SK-N-SH (cell line): ENCODE data around the gene GLUD1. TPM values are rescaled to one million over a fixed set of nuclear protein-coding genes. Genes with fewer than 3 reads are reported as not detected.

ENCODE experiments used
- CTCF ChIA-PET: fragments of 300-600, 350-600 bp; formaldehyde crosslinking; extraction: SDS; loops from one replicate; lab custom pipeline; 2021; lab: Yijun Ruan, JAX
- POLR2A ChIA-PET: fragments of 350-600 bp; sonication (Branson Sonifier 250); formaldehyde crosslinking; extraction: SDS; loops from one replicate; lab custom pipeline; 2020; ENCODE audit warnings: antibody characterized with exemption, inconsistent platforms; lab: Yijun Ruan, JAX
- DNase-seq: peaks from one replicate; pipeline ENCODE4 v3.0.0; 2012
- H2AFZ ChIP-seq: fragments of 200-600 bp; sonication (generic); 2 replicates; pipeline ENCODE4 v1.8.1; 2016; ENCODE audit warnings: antibody characterized with exemption, mild to moderate bottlenecking, low read depth
- H3F3A ChIP-seq: fragments of 200-600 bp; sonication (generic); replicated peaks from 2 replicates; pipeline ENCODE3; 2016; ENCODE audit warnings: antibody characterized with exemption, mild to moderate bottlenecking; ENCODE audit not compliant: insufficient read depth
- H3K27ac ChIP-seq, 2 experiments: fragments of 200-500 bp in 1 of 2; fragments of 200-600 bp in 1 of 2; sonication (Bioruptor generic) in 1 of 2; sonication (generic), shearing (Covaris generic) in 1 of 2; 2 replicates each; pipeline versions ENCODE4 v1.5.1 to v1.6.1; 2014 to 2016; ENCODE audit warnings: low read depth in 2 of 2, inconsistent platforms in 1 of 2, low read length in 1 of 2, mild to moderate bottlenecking in 1 of 2, mixed read lengths in 1 of 2
- H3K27me3 ChIP-seq: fragments of 200-600 bp; sonication (generic), shearing (Covaris generic); 2 replicates; pipeline ENCODE4 v1.6.1; 2016; ENCODE audit warnings: mixed run types; ENCODE audit not compliant: insufficient read depth
- H3K36me3 ChIP-seq, 2 experiments: fragments of 200-500 bp in 1 of 2; fragments of 200-600 bp in 1 of 2; sonication (Bioruptor generic) in 1 of 2; sonication (generic) in 1 of 2; replicated peaks in 1 of 2; 2 replicates each; pipeline versions ENCODE3 to v1.5.1; 2014 to 2016; ENCODE audit warnings: low read length in 1 of 2, mild to moderate bottlenecking in 1 of 2; ENCODE audit not compliant: insufficient read depth in 2 of 2, control insufficient read depth in 1 of 2
- H3K4me1 ChIP-seq, 2 experiments: fragments of 200-500 bp in 1 of 2; fragments of 200-600 bp in 1 of 2; sonication (Bioruptor generic) in 1 of 2; sonication (generic), shearing (Covaris generic) in 1 of 2; 2 replicates each; pipeline versions ENCODE4 v1.5.1 to v1.6.1; 2014 to 2016; ENCODE audit warnings: low read depth in 1 of 2, low read length in 1 of 2, mixed run types in 1 of 2; ENCODE audit not compliant: insufficient read depth in 2 of 2, control insufficient read depth in 1 of 2
- H3K4me2 ChIP-seq: fragments of 200-600 bp; sonication (generic), shearing (Covaris generic); 2 replicates; pipeline ENCODE4 v1.6.1; 2017; ENCODE audit warnings: mixed run types
- H3K4me3 ChIP-seq, 2 experiments: fragments of 200-500 bp in 1 of 2; fragments of 200-600 bp in 1 of 2; sonication (Bioruptor generic) in 1 of 2; sonication (generic), shearing (Covaris generic) in 1 of 2; 2 replicates each; pipeline versions ENCODE4 v1.5.1 to v1.8.1; 2014 to 2016; ENCODE audit warnings: low read depth in 2 of 2, inconsistent platforms in 1 of 2, low read length in 1 of 2, mild to moderate bottlenecking in 1 of 2, mixed read lengths in 1 of 2, moderate library complexity in 1 of 2
- H3K79me2 ChIP-seq: fragments of 200-600 bp; sonication (generic); 2 replicates; pipeline ENCODE4 v1.8.1; 2017; ENCODE audit warnings: mild to moderate bottlenecking; ENCODE audit not compliant: insufficient read depth
- H3K9ac ChIP-seq: fragments of 200-600 bp; sonication (generic); 2 replicates; pipeline ENCODE4 v1.6.1; 2017; ENCODE audit warnings: mixed run types
- H3K9me2 ChIP-seq: fragments of 200-600 bp; sonication (generic); 2 replicates; pipeline ENCODE4 v1.6.1; 2017; ENCODE audit warnings: mixed run types
- H3K9me3 ChIP-seq: fragments of 200-600 bp; sonication (generic); 2 replicates; pipeline ENCODE4 v1.6.1; 2017; ENCODE audit warnings: mixed run types, mild to moderate bottlenecking, moderate library complexity
- H4K20me1 ChIP-seq: fragments of 200-600 bp; sonication (generic); 2 replicates; pipeline ENCODE4 v1.6.1; 2017; ENCODE audit warnings: mild to moderate bottlenecking, mixed run types; ENCODE audit not compliant: insufficient read depth
- ELF1 ChIP-seq: IDR thresholded peaks from 2 replicates; pipeline ENCODE4 v1.4.0; 2012
- EP300 ChIP-seq, 2 experiments: IDR thresholded peaks; 2 replicates each; pipeline versions ENCODE4 v1.4.0 to v1.6.1; 2012; ENCODE audit warnings: borderline replicate concordance in 1 of 2, low read depth in 1 of 2, low read length in 1 of 2
- GABPA ChIP-seq: IDR thresholded peaks from 2 replicates; pipeline ENCODE4 v1.4.0; 2012; ENCODE audit warnings: low read depth, mild to moderate bottlenecking
- MEF2A ChIP-seq: IDR thresholded peaks from 2 replicates; pipeline ENCODE4 v1.4.0; 2012; ENCODE audit warnings: low read depth, borderline replicate concordance
- MXI1 ChIP-seq: IDR thresholded peaks from 2 replicates; pipeline ENCODE4 v1.6.1; 2012; ENCODE audit warnings: mild to moderate bottlenecking, low read depth, low read length, improper control_type of control experiment
- NRF1 ChIP-seq: IDR thresholded peaks from 2 replicates; pipeline ENCODE4 v1.6.1; 2012; ENCODE audit warnings: low read depth, mild to moderate bottlenecking, low read length
- RCOR1 ChIP-seq: fragments of 150-350 bp; IDR thresholded peaks from 2 replicates; pipeline ENCODE4 v1.6.1; 2017; ENCODE audit warnings: antibody characterized with exemption, low read length
- RFX5 ChIP-seq: IDR thresholded peaks from 2 replicates; pipeline ENCODE4 v1.6.1; 2012; ENCODE audit warnings: mild to moderate bottlenecking, improper control_type of control experiment, low read length
- RXRA ChIP-seq: IDR thresholded peaks from 2 replicates; pipeline ENCODE4 v1.4.0; 2012; ENCODE audit warnings: low read depth, mild to moderate bottlenecking, borderline replicate concordance
- TAF1 ChIP-seq: IDR thresholded peaks from 2 replicates; pipeline ENCODE4 v1.6.1; 2012; ENCODE audit warnings: low read depth, mild to moderate bottlenecking, low read length, moderate library complexity, borderline replicate concordance
- TEAD4 ChIP-seq: IDR thresholded peaks from 2 replicates; pipeline ENCODE4 v1.4.0; 2012; ENCODE audit warnings: mild to moderate bottlenecking, borderline replicate concordance; ENCODE audit not compliant: insufficient read depth
- YY1 ChIP-seq: IDR thresholded peaks from 2 replicates; pipeline ENCODE4 v1.4.0; 2012; ENCODE audit warnings: low read depth, mild to moderate bottlenecking
- WGBS: methylation state at CpG from one replicate; pipeline ENCODE4 v1.1.6; 2017; ENCODE audit warnings: low lambda C conversion rate; 5-methylcytosine and 5-hydroxymethylcytosine counted together
- polyA plus RNA-seq, 3 experiments: library from polyadenylated mRNA; depleted of rRNA; stranded (reverse); fragments of >200 nt; gene quantifications; 2 replicates each; pipeline ENCODE4 v1.2.3, GENCODE V29; 2012
- TF ChIP-seq, protein P1 (sequence below): IDR thresholded peaks from 2 replicates; pipeline ENCODE4 v1.4.0; 2012; ENCODE audit warnings: low read depth, borderline replicate concordance
- TF ChIP-seq, protein P2 (sequence below): fragments of 150-350 bp; IDR thresholded peaks from 2 replicates; pipeline ENCODE4 v1.6.1; 2017; ENCODE audit warnings: antibody characterized with exemption, low read length, low read depth, borderline replicate concordance
- TF ChIP-seq, protein P3 (sequence below): fragments of 200-600 bp; sonication (generic); IDR thresholded peaks from 2 replicates; pipeline ENCODE4 v1.6.1; 2017; ENCODE audit warnings: antibody characterized with exemption, mild to moderate bottlenecking, moderate library complexity
- TF ChIP-seq, protein P4 (sequence below): IDR thresholded peaks from 2 replicates; pipeline ENCODE4 v1.4.0; 2012; ENCODE audit warnings: low read depth, borderline replicate concordance
- TF ChIP-seq, protein P5 (sequence below): IDR thresholded peaks from 2 replicates; pipeline ENCODE4 v1.6.1; 2012; ENCODE audit warnings: mild to moderate bottlenecking, low read depth, low read length, moderate library complexity
- TF ChIP-seq, protein P6 (sequence below): fragments of 150-350 bp; IDR thresholded peaks from 2 replicates; pipeline ENCODE4 v1.6.1; 2016; ENCODE audit warnings: mild to moderate bottlenecking, low read depth, low read length
- TF ChIP-seq, protein P7 (sequence below): IDR thresholded peaks from 2 replicates; pipeline ENCODE4; 2012

Gene GLUD1
- polyA plus RNA-seq, 1 of the 3 experiments (the other 2 are of a cell fraction), result 43.3 TPM

DNA sequence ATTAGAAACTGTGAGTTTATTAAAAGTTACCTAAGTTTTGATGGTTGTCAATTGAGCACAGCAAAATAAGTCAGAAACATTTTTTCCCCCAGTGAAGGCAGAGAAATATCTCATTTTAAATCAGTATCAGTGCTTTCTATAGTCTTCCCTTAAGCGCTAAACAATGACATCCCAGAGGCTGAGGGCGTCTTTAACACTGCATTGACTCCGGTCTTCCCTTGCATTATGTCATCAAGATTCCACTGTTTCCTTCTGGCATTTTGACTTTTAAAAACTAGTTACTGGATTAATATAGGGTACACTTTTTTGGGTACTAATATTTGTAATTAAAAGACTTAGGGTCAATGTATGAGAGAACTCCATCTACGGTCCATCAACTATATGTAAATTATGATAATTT, 3.9 kb downstream of the GLUD1 start (continued):
- TF ChIP-seq, protein P1, sequence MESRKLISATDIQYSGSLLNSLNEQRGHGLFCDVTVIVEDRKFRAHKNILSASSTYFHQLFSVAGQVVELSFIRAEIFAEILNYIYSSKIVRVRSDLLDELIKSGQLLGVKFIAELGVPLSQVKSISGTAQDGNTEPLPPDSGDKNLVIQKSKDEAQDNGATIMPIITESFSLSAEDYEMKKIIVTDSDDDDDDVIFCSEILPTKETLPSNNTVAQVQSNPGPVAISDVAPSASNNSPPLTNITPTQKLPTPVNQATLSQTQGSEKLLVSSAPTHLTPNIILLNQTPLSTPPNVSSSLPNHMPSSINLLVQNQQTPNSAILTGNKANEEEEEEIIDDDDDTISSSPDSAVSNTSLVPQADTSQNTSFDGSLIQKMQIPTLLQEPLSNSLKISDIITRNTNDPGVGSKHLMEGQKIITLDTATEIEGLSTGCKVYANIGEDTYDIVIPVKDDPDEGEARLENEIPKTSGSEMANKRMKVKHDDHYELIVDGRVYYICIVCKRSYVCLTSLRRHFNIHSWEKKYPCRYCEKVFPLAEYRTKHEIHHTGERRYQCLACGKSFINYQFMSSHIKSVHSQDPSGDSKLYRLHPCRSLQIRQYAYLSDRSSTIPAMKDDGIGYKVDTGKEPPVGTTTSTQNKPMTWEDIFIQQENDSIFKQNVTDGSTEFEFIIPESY, result no peak

DNA sequence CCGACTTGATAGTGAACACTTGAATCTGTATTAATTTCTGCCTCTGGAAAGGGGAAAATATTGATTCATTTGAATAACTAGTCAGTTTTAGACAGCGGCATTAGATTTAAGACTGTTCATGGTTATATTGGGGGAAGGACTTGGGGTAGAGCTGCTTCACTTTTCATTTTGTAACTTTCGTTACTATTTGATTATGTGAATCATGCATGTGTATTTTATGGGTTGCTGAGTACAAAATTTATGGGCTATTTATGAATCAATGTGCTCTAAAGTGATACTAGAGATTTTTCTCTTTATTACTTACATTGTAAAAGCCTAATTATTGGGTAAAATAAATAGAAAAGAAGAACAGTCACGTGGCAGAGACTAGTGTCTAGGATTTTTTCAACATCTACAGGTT, 4.9 kb downstream of the GLUD1 start:
- 94% methylated on average over 4 of the region's 4 CpGs for WGBS
- peaks cover 28 to 30% of the 10 kb centered on the region in 2 experiments for H3K36me3 ChIP-seq
- no peak overlapping the region for H3K9ac ChIP-seq
- H3K27me3 ChIP-seq, result no peaks in the 10 kb centered on the region
- POLR2A ChIA-PET, result no interaction called here
- H3K4me1 ChIP-seq, result peaks cover 12 to 14% of the 10 kb centered on the region in 2 experiments; a peak in 3 of 4 replicates
- H3K4me2 ChIP-seq, result no peak overlapping the region
- H3K79me2 ChIP-seq, result peaks cover 91% of the 10 kb centered on the region
- H2AFZ ChIP-seq, result no peak overlapping the region
- TF ChIP-seq, protein P2, sequence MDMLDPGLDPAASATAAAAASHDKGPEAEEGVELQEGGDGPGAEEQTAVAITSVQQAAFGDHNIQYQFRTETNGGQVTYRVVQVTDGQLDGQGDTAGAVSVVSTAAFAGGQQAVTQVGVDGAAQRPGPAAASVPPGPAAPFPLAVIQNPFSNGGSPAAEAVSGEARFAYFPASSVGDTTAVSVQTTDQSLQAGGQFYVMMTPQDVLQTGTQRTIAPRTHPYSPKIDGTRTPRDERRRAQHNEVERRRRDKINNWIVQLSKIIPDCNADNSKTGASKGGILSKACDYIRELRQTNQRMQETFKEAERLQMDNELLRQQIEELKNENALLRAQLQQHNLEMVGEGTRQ, result no peak
- TF ChIP-seq RXRA (no peak), NRF1 (no peak), RCOR1 (no peak), TEAD4 (no peak), MXI1 (no peak), GABPA (no peak), TAF1 (no peak), YY1 (no peak), MEF2A (no peak), EP300 (IDR thresholded peaks at IDR 0.05; ENCODE audit: borderline replicate concordance in 1 of 2, low read depth in 1 of 2, low read length in 1 of 2) (no peak), RFX5 (no peak), ELF1 (no peak)
- TF ChIP-seq, protein P3, sequence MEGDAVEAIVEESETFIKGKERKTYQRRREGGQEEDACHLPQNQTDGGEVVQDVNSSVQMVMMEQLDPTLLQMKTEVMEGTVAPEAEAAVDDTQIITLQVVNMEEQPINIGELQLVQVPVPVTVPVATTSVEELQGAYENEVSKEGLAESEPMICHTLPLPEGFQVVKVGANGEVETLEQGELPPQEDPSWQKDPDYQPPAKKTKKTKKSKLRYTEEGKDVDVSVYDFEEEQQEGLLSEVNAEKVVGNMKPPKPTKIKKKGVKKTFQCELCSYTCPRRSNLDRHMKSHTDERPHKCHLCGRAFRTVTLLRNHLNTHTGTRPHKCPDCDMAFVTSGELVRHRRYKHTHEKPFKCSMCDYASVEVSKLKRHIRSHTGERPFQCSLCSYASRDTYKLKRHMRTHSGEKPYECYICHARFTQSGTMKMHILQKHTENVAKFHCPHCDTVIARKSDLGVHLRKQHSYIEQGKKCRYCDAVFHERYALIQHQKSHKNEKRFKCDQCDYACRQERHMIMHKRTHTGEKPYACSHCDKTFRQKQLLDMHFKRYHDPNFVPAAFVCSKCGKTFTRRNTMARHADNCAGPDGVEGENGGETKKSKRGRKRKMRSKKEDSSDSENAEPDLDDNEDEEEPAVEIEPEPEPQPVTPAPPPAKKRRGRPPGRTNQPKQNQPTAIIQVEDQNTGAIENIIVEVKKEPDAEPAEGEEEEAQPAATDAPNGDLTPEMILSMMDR, result no peak
- TF ChIP-seq, protein P4, sequence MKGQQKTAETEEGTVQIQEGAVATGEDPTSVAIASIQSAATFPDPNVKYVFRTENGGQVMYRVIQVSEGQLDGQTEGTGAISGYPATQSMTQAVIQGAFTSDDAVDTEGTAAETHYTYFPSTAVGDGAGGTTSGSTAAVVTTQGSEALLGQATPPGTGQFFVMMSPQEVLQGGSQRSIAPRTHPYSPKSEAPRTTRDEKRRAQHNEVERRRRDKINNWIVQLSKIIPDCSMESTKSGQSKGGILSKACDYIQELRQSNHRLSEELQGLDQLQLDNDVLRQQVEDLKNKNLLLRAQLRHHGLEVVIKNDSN, result no peak
- TF ChIP-seq, protein P5, sequence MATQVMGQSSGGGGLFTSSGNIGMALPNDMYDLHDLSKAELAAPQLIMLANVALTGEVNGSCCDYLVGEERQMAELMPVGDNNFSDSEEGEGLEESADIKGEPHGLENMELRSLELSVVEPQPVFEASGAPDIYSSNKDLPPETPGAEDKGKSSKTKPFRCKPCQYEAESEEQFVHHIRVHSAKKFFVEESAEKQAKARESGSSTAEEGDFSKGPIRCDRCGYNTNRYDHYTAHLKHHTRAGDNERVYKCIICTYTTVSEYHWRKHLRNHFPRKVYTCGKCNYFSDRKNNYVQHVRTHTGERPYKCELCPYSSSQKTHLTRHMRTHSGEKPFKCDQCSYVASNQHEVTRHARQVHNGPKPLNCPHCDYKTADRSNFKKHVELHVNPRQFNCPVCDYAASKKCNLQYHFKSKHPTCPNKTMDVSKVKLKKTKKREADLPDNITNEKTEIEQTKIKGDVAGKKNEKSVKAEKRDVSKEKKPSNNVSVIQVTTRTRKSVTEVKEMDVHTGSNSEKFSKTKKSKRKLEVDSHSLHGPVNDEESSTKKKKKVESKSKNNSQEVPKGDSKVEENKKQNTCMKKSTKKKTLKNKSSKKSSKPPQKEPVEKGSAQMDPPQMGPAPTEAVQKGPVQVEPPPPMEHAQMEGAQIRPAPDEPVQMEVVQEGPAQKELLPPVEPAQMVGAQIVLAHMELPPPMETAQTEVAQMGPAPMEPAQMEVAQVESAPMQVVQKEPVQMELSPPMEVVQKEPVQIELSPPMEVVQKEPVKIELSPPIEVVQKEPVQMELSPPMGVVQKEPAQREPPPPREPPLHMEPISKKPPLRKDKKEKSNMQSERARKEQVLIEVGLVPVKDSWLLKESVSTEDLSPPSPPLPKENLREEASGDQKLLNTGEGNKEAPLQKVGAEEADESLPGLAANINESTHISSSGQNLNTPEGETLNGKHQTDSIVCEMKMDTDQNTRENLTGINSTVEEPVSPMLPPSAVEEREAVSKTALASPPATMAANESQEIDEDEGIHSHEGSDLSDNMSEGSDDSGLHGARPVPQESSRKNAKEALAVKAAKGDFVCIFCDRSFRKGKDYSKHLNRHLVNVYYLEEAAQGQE, result no peak
- TF ChIP-seq, protein P6, sequence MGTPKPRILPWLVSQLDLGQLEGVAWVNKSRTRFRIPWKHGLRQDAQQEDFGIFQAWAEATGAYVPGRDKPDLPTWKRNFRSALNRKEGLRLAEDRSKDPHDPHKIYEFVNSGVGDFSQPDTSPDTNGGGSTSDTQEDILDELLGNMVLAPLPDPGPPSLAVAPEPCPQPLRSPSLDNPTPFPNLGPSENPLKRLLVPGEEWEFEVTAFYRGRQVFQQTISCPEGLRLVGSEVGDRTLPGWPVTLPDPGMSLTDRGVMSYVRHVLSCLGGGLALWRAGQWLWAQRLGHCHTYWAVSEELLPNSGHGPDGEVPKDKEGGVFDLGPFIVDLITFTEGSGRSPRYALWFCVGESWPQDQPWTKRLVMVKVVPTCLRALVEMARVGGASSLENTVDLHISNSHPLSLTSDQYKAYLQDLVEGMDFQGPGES, result no peak
- TF ChIP-seq, protein P7, sequence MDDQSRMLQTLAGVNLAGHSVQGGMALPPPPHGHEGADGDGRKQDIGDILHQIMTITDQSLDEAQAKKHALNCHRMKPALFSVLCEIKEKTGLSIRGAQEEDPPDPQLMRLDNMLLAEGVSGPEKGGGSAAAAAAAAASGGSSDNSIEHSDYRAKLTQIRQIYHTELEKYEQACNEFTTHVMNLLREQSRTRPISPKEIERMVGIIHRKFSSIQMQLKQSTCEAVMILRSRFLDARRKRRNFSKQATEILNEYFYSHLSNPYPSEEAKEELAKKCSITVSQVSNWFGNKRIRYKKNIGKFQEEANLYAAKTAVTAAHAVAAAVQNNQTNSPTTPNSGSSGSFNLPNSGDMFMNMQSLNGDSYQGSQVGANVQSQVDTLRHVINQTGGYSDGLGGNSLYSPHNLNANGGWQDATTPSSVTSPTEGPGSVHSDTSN, result no peak
- TF ChIP-seq, all 33 proteins: peak for 0
- Histone ChIP-seq H3K4me3 (no peak overlapping the region), H3F3A (peaks cover 10% of the 10 kb centered on the region), H3K27ac (no peak overlapping the region), H4K20me1 (peaks cover 35% of the 10 kb centered on the region), H3K9me3 (no peaks in the 10 kb centered on the region), H3K9me2 (no peaks in the 10 kb centered on the region)
- no peak for DNase-seq
- CTCF ChIA-PET, result no interaction called here
